ENCODE data around the gene SNTG2. TPM values are rescaled to one million over a fixed set of nuclear protein-coding genes. Genes with fewer than 3 reads are reported as not detected.

The SNTG2 gene
- total RNA-seq, 1 donor from 2014 or later: 2.2 TPM

- POLR2A ChIA-PET: no interaction called here
- CTCF ChIA-PET: no interaction called here
- Mint-ChIP-seq H3K4me3 (no peak overlapping the region), H3K9me3 (peaks cover 7% of the 10 kb centered on the region), H3K27ac (peak overlapping the region; percentile 18), H3K27me3 (no peaks in the 10 kb centered on the region), H3K36me3 (ENCODE audit: low read depth) (no peaks in the 10 kb centered on the region), H3K4me1 (peaks cover 3% of the 10 kb centered on the region)
- TF ChIP-seq CTCF (IDR thresholded peaks at IDR 0.05): no peak
- DNase-seq: no peak
- intact Hi-C loops (cut with micrococcal nuclease): no loop called here
- ATAC-seq (ENCODE audit: low read depth): no peak
Observed at GRCh38 chr2:910698-911097, 40.0 kb upstream of the SNTG2 start.

- DNase-seq (no peak), ATAC-seq (ENCODE audit: low read depth) (no peak)
- no peak for TF ChIP-seq CTCF (IDR thresholded peaks at IDR 0.05)
- H3K27ac Mint-ChIP-seq: no peak overlapping the region
- H3K4me3 Mint-ChIP-seq: no peak overlapping the region
- intact Hi-C loops (cut with micrococcal nuclease): no loop called here
- POLR2A ChIA-PET: no interaction called here
- peaks cover 3% of the 10 kb centered on the region for H3K27me3 Mint-ChIP-seq
- H3K4me1 Mint-ChIP-seq: no peaks in the 10 kb centered on the region
- H3K9me3 Mint-ChIP-seq: no peaks in the 10 kb centered on the region
- CTCF ChIA-PET: no interaction called here
- no peaks in the 10 kb centered on the region for H3K36me3 Mint-ChIP-seq (ENCODE audit: low read depth)
Observed at GRCh38 chr2:915979-916378, 34.7 kb upstream of the SNTG2 start.

- CTCF ChIA-PET: no interaction called here
- Mint-ChIP-seq H3K4me1 (no peaks in the 10 kb centered on the region), H3K4me3 (no peak overlapping the region), H3K36me3 (ENCODE audit: low read depth) (no peaks in the 10 kb centered on the region), H3K27me3 (peaks cover 3% of the 10 kb centered on the region), H3K27ac (no peak overlapping the region), H3K9me3 (no peaks in the 10 kb centered on the region)
- intact Hi-C loops (cut with micrococcal nuclease): no loop called here
- DNase-seq (no peak), ATAC-seq (ENCODE audit: low read depth) (no peak)
- TF ChIP-seq CTCF (IDR thresholded peaks at IDR 0.05): no peak
- POLR2A ChIA-PET: no interaction called here
Observed at GRCh38 chr2:916935-917334, 33.7 kb upstream of the SNTG2 start.

GRCh38 chr2:919672-920071 is 31.0 kb upstream of the SNTG2 start:
- ATAC-seq (ENCODE audit: low read depth) (no peak), DNase-seq (no peak)
- Mint-ChIP-seq H3K27me3 (peaks cover 6% of the 10 kb centered on the region), H3K9me3 (no peaks in the 10 kb centered on the region), H3K4me1 (no peaks in the 10 kb centered on the region), H3K4me3 (no peak overlapping the region), H3K36me3 (ENCODE audit: low read depth) (no peaks in the 10 kb centered on the region), H3K27ac (no peak overlapping the region)
- POLR2A ChIA-PET: no interaction called here
- CTCF ChIA-PET: no interaction called here
- intact Hi-C loops (cut with micrococcal nuclease): no loop called here
- TF ChIP-seq CTCF (IDR thresholded peaks at IDR 0.05): no peak

GRCh38 chr2:920573-920972 is 30.1 kb upstream of the SNTG2 start:
- ATAC-seq (ENCODE audit: low read depth): no peak

More at GRCh38 chr2:920573-920972, 30.1 kb upstream of the SNTG2 start:
- H3K27me3 Mint-ChIP-seq: peaks cover 6% of the 10 kb centered on the region
- H3K27ac Mint-ChIP-seq: no peak overlapping the region
- no peak for TF ChIP-seq CTCF (IDR thresholded peaks at IDR 0.05)
- H3K9me3 Mint-ChIP-seq: no peaks in the 10 kb centered on the region
- no peaks in the 10 kb centered on the region for H3K4me1 Mint-ChIP-seq
- intact Hi-C loops (cut with micrococcal nuclease): no loop called here
- no peak for DNase-seq
- H3K4me3 Mint-ChIP-seq: no peak overlapping the region
- ChIA-PET POLR2A (no interaction called here), CTCF (no interaction called here)
- H3K36me3 Mint-ChIP-seq (ENCODE audit: low read depth): no peaks in the 10 kb centered on the region
